HepG2 (cell line): ENCODE results near the gene NUDT16. TPM values are rescaled to one million over a fixed set of nuclear protein-coding genes. Genes with fewer than 3 reads are reported as not detected.

Experiments used
- ATAC-seq: fragments of 200-7000 bp; cut with Tn5 transposase; 3 replicates; pipeline ENCODE4 v1.9.1; 2020; ENCODE audit warnings: mild to moderate bottlenecking, moderate library complexity
- BruUV-seq: library from RNA; stranded (reverse); fragments of 400-500 nt; replicated peaks from 2 replicates; lab custom pipeline; 2021; lab: Mats Ljungman, UMichigan
- CTCF ChIA-PET: fragments of 300-600 bp; formaldehyde crosslinking; extraction: SDS; loops from one replicate; lab custom pipeline; 2021; ENCODE audit warnings: low total read pairs, inconsistent platforms, low intra/inter-chr PET ratio; lab: Yijun Ruan, JAX
- POLR2A ChIA-PET: fragments of 350-600 bp; sonication (Branson Sonifier 250); formaldehyde crosslinking; loops from one replicate; lab custom pipeline; 2020; ENCODE audit warnings: antibody characterized with exemption, inconsistent platforms; lab: Yijun Ruan, JAX
- DNase-seq: peaks from one replicate; pipeline ENCODE4 v3.0.0-alpha.2; 2015; ENCODE audit warnings: low spot score
- FAIRE-seq: peaks from 3 replicates; lab custom pipeline; 2011; peaks lifted over from hg19 to GRCh38; lab: Jason Lieb, UNC
- H2AFZ ChIP-seq: one replicate; pipeline ENCODE4 v1.6.1; 2011; ENCODE audit warnings: low read length, inconsistent platforms
- H3K27ac ChIP-seq: fragments of 300-600 bp; 3 replicates; pipeline ENCODE4 v1.8.0; 2011; ENCODE audit warnings: mixed run types, mild to moderate bottlenecking, mixed read lengths, low read length, inconsistent platforms; ENCODE audit not compliant: insufficient read depth; ENCODE audit errors: extremely low read length
- H3K27me3 ChIP-seq, 2 experiments: fragments of 200-600 bp in 1 of 2; 2 replicates in 1 of 2; 3 replicates in 1 of 2; pipeline versions ENCODE4 v1.6.0 to v1.8.0; 2011; ENCODE audit warnings: low read length in 2 of 2, mild to moderate bottlenecking in 2 of 2, moderate library complexity in 2 of 2, inconsistent platforms in 1 of 2; ENCODE audit not compliant: insufficient read depth in 2 of 2, control insufficient read depth in 1 of 2
- H3K36me3 ChIP-seq, 2 experiments: fragments of 200-600 bp in 1 of 2; replicated peaks in 1 of 2; 2 replicates in 1 of 2; 3 replicates in 1 of 2; pipeline versions ENCODE4 v1.5.1 to v1.8.0; 2011; ENCODE audit warnings: low read length in 2 of 2, inconsistent platforms in 1 of 2; ENCODE audit not compliant: insufficient read depth in 2 of 2, control insufficient read depth in 1 of 2
- H3K4me1 ChIP-seq: 2 replicates; pipeline ENCODE4 v1.5.1; 2012; ENCODE audit warnings: low read length, inconsistent platforms; ENCODE audit not compliant: insufficient read depth
- H3K4me2 ChIP-seq: 2 replicates; pipeline ENCODE4 v1.6.0; 2011; ENCODE audit warnings: low read depth, low read length, inconsistent platforms
- H3K4me3 ChIP-seq, 3 experiments: fragments of 200-600 bp in 1 of 3; sonication (generic), shearing (Covaris generic) in 1 of 3; replicated peaks in 1 of 3; 2 replicates each; pipeline ENCODE4 v1.5.1; 2011 to 2016; ENCODE audit warnings: low read length in 3 of 3, inconsistent platforms in 2 of 3, low read depth in 2 of 3, mild to moderate bottlenecking in 2 of 3, control low read depth in 1 of 3, mixed read lengths in 1 of 3; ENCODE audit not compliant: insufficient read depth in 1 of 3
- H3K79me2 ChIP-seq: one replicate; pipeline ENCODE4 v1.6.1; 2011; ENCODE audit warnings: low read length, inconsistent platforms; ENCODE audit not compliant: insufficient read depth
- H3K9ac ChIP-seq: 2 replicates; pipeline ENCODE4 v1.6.0; 2011; ENCODE audit warnings: mild to moderate bottlenecking, low read depth, low read length, inconsistent platforms; ENCODE audit not compliant: insufficient read depth
- H3K9me3 ChIP-seq: 2 replicates; pipeline ENCODE4 v1.5.1; 2012; ENCODE audit warnings: mild to moderate bottlenecking, low read length
- H4K20me1 ChIP-seq: 2 replicates; pipeline ENCODE4 v1.6.0; 2011; ENCODE audit warnings: inconsistent platforms, mild to moderate bottlenecking, low read length, moderate library complexity; ENCODE audit not compliant: insufficient read depth
- AHR ChIP-seq: IDR thresholded peaks from 2 replicates; pipeline ENCODE4 v1.6.1; 2018; ENCODE audit warnings: missing genetic modification reagents, missing compliant biosample characterization
- BRD4 ChIP-seq: sonication (generic); formaldehyde crosslinking; IDR thresholded peaks from 2 replicates; pipeline ENCODE4 v1.4.0; 2020; ENCODE audit warnings: missing genetic modification reagents
- CBX1 ChIP-seq: IDR thresholded peaks from one replicate; pipeline ENCODE4 v1.6.1; 2016; ENCODE audit warnings: antibody characterized with exemption, low read depth
- CENPT ChIP-seq: sonication (generic); formaldehyde crosslinking; IDR thresholded peaks from 2 replicates; pipeline ENCODE4 v1.8.0; 2022; ENCODE audit warnings: low read depth, mild to moderate bottlenecking, moderate library complexity, missing genetic modification reagents
- CREM ChIP-seq, 2 experiments: sonication (generic) in 1 of 2; formaldehyde crosslinking in 1 of 2; IDR thresholded peaks; 2 replicates each; pipeline versions ENCODE4 v1.4.0 to v1.6.1; 2016 to 2020; ENCODE audit warnings: antibody characterized with exemption in 1 of 2, mild to moderate bottlenecking in 1 of 2, missing genetic modification reagents in 1 of 2
- HMG20A ChIP-seq: IDR thresholded peaks from 2 replicates; pipeline ENCODE4 v1.6.1; 2016; ENCODE audit warnings: borderline replicate concordance
- HOXD1 ChIP-seq: sonication (generic); formaldehyde crosslinking; IDR thresholded peaks from 2 replicates; pipeline ENCODE4 v1.5.0; 2020; ENCODE audit warnings: missing genetic modification reagents
- KLF9 ChIP-seq: IDR thresholded peaks from 2 replicates; pipeline ENCODE4 v1.6.1; 2016; ENCODE audit warnings: low read depth
- MTERF4 ChIP-seq: sonication (generic); formaldehyde crosslinking; IDR thresholded peaks from 2 replicates; pipeline ENCODE4 v1.8.0; 2023; ENCODE audit warnings: mild to moderate bottlenecking, missing genetic modification reagents
- SIN3B ChIP-seq: fragments of 150-350 bp; IDR thresholded peaks from 2 replicates; pipeline ENCODE4 v1.6.1; 2014; ENCODE audit warnings: low read length
- STAG1 ChIP-seq: sonication (generic); formaldehyde crosslinking; IDR thresholded peaks from 2 replicates; pipeline ENCODE4 v1.4.0; 2020; ENCODE audit warnings: missing genetic modification reagents
- TCF7L2 ChIP-seq: IDR thresholded peaks from 2 replicates; pipeline ENCODE4 v1.6.1; 2011; ENCODE audit warnings: mild to moderate bottlenecking, low read depth, low read length, moderate library complexity
- WIZ ChIP-seq: sonication (generic); formaldehyde crosslinking; IDR thresholded peaks from 2 replicates; pipeline ENCODE4 v1.5.1; 2020; ENCODE audit warnings: mild to moderate bottlenecking, missing genetic modification reagents
- ZNF160 ChIP-seq: sonication (generic); formaldehyde crosslinking; IDR thresholded peaks from 2 replicates; pipeline ENCODE4 v1.8.0; 2022; ENCODE audit warnings: mild to moderate bottlenecking, inconsistent platforms, missing genetic modification reagents
- ZNF20 ChIP-seq: sonication (generic); formaldehyde crosslinking; IDR thresholded peaks from 2 replicates; pipeline ENCODE4 v1.4.0; 2020; ENCODE audit warnings: mild to moderate bottlenecking, moderate library complexity, missing genetic modification reagents
- ZNF562 ChIP-seq: sonication (generic); formaldehyde crosslinking; IDR thresholded peaks from 2 replicates; pipeline ENCODE4 v1.8.0; 2022; ENCODE audit warnings: missing genetic modification reagents, borderline replicate concordance
- ZNF720 ChIP-seq: sonication (generic); formaldehyde crosslinking; IDR thresholded peaks from 2 replicates; pipeline ENCODE4 v1.4.0; 2020; ENCODE audit warnings: missing genetic modification reagents
- WGBS: methylation state at CpG from one replicate; pipeline ENCODE4 v1.1.6; 2017; ENCODE audit warnings: low lambda C conversion rate; 5-methylcytosine and 5-hydroxymethylcytosine counted together
- in situ Hi-C: cut with HindIII; loops from 2 replicates; pipeline ENCODE4 v1.10.0; 2017; ENCODE audit warnings: low pct_unique_long_range_greater_than_20kb; ENCODE audit not compliant: extremely low pct_ligation_motif_present
- intact Hi-C: fragments of 100-400 bp; cut with micrococcal nuclease; formaldehyde crosslinking; loops from one replicate; pipeline ENCODE4 v1.10.0; 2022; ENCODE audit not compliant: unreplicated experiment
- polyA plus RNA-seq, 8 experiments: library from polyadenylated mRNA; depleted of rRNA in 3 of 8; stranded (reverse) in 7 of 8; unstranded in 1 of 8; fragments of >200 nt; fragmentation: Illumina TruSeq in 4 of 8; extraction: Trizol in 4 of 8; gene quantifications; 2 replicates each; pipeline versions ENCODE4 v1.2.1 to v1.2.3, GENCODE V29; 2011 to 2016; ENCODE audit warnings: low read depth in 4 of 8, missing spikeins in 1 of 8, mixed read lengths in 1 of 8; ENCODE audit not compliant: insufficient read depth in 1 of 8
- total RNA-seq, 5 experiments: library from RNA; depleted of rRNA; stranded (reverse); fragments of >200 nt; fragmentation: Illumina TruSeq; extraction: Trizol; gene quantifications; 2 replicates each; pipeline ENCODE4 v1.2.3, GENCODE V29; 2016; ENCODE audit warnings: low read depth in 1 of 5
- TF ChIP-seq, protein P1 (sequence below): IDR thresholded peaks from 2 replicates; pipeline ENCODE4 v1.6.1; 2016; ENCODE audit warnings: missing genetic modification reagents, missing compliant biosample characterization
- TF ChIP-seq, protein P2 (sequence below): sonication (generic); formaldehyde crosslinking; IDR thresholded peaks from 2 replicates; pipeline ENCODE4 v1.4.0; 2020; ENCODE audit warnings: missing genetic modification reagents, borderline replicate concordance
- TF ChIP-seq, protein P3 (sequence below): sonication (generic); formaldehyde crosslinking; IDR thresholded peaks from 2 replicates; pipeline ENCODE4 v1.4.0; 2020; ENCODE audit warnings: missing genetic modification reagents

Gene NUDT16
- total and polyA plus RNA-seq, 2 of the 13 experiments (the other 11 are each of a cell fraction or from before 2014, with no cell fraction given) = 5.4 to 14.8 TPM

DNA sequence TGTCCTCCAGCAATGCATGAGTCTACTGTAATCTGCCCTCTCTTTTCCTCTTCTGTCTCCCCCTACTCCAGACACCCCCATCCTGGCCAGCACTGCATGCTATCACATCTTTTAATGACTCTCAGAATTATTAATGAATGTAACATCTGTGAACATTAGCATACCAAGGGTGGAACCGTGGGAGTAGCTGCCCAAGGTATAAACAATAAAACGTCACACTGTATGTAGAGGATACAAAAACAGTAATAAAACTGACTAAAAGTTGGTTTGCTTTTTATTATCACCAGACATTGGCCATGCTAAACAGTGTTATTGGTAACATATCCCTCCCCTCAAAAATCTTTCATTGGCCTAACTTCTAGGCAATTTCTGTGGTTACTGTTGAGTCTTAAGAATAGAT lies 24.7 kb downstream of the NUDT16 start:
- Histone ChIP-seq H3K79me2 (no peaks in the 10 kb centered on the region), H3K4me2 (no peak overlapping the region), H3K9ac (no peak overlapping the region), H3K9me3 (no peaks in the 10 kb centered on the region; the same call in 1 of the 2 replicates), H2AFZ (no peak overlapping the region), H4K20me1 (no peaks in the 10 kb centered on the region), H3K4me3 (no peak overlapping the region), H3K27me3 (0 out of 5 replicates have a peak, but pooled peaks cover 0 to 2% of the 10 kb centered on the region in 2 experiments), H3K36me3 (no peaks in the 10 kb centered on the region), H3K4me1 (no peaks in the 10 kb centered on the region), H3K27ac (no peak overlapping the region)
- CTCF ChIA-PET = no interaction called here
- DNase-seq (no peak), FAIRE-seq (no peak), ATAC-seq (no peak)
- no TSS peak for BruUV-seq
- TF ChIP-seq ZNF20 (CRISPR knock-in tag) (no peak), HOXD1 (CRISPR knock-in tag) (no peak), HMG20A (CRISPR knock-in tag) (no peak), MTERF4 (CRISPR knock-in tag) (no peak), BRD4 (CRISPR knock-in tag) (no peak), CREM (IDR thresholded peaks at IDR 0.05) (no peak), CREM (CRISPR knock-in tag; IDR thresholded peaks at IDR 0.05) (no peak), ZNF720 (no peak), AHR (CRISPR knock-in tag) (no peak), ZNF562 (CRISPR knock-in tag) (no peak), CENPT (CRISPR knock-in tag) (no peak), STAG1 (CRISPR knock-in tag) (no peak), ZNF160 (CRISPR knock-in tag) (no peak), CBX1 (no peak), KLF9 (no peak), SIN3B (no peak), TCF7L2 (no peak), WIZ (CRISPR knock-in tag) (no peak)
- TF ChIP-seq, protein P1, sequence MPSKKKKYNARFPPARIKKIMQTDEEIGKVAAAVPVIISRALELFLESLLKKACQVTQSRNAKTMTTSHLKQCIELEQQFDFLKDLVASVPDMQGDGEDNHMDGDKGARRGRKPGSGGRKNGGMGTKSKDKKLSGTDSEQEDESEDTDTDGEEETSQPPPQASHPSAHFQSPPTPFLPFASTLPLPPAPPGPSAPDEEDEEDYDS (CRISPR knock-in tag) = no peak
- TF ChIP-seq, protein P2, sequence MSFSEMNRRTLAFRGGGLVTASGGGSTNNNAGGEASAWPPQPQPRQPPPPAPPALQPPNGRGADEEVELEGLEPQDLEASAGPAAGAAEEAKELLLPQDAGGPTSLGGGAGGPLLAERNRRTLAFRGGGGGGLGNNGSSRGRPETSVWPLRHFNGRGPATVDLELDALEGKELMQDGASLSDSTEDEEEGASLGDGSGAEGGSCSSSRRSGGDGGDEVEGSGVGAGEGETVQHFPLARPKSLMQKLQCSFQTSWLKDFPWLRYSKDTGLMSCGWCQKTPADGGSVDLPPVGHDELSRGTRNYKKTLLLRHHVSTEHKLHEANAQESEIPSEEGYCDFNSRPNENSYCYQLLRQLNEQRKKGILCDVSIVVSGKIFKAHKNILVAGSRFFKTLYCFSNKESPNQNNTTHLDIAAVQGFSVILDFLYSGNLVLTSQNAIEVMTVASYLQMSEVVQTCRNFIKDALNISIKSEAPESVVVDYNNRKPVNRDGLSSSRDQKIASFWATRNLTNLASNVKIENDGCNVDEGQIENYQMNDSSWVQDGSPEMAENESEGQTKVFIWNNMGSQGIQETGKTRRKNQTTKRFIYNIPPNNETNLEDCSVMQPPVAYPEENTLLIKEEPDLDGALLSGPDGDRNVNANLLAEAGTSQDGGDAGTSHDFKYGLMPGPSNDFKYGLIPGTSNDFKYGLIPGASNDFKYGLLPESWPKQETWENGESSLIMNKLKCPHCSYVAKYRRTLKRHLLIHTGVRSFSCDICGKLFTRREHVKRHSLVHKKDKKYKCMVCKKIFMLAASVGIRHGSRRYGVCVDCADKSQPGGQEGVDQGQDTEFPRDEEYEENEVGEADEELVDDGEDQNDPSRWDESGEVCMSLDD (CRISPR knock-in tag) = no peak
- TF ChIP-seq, protein P3, sequence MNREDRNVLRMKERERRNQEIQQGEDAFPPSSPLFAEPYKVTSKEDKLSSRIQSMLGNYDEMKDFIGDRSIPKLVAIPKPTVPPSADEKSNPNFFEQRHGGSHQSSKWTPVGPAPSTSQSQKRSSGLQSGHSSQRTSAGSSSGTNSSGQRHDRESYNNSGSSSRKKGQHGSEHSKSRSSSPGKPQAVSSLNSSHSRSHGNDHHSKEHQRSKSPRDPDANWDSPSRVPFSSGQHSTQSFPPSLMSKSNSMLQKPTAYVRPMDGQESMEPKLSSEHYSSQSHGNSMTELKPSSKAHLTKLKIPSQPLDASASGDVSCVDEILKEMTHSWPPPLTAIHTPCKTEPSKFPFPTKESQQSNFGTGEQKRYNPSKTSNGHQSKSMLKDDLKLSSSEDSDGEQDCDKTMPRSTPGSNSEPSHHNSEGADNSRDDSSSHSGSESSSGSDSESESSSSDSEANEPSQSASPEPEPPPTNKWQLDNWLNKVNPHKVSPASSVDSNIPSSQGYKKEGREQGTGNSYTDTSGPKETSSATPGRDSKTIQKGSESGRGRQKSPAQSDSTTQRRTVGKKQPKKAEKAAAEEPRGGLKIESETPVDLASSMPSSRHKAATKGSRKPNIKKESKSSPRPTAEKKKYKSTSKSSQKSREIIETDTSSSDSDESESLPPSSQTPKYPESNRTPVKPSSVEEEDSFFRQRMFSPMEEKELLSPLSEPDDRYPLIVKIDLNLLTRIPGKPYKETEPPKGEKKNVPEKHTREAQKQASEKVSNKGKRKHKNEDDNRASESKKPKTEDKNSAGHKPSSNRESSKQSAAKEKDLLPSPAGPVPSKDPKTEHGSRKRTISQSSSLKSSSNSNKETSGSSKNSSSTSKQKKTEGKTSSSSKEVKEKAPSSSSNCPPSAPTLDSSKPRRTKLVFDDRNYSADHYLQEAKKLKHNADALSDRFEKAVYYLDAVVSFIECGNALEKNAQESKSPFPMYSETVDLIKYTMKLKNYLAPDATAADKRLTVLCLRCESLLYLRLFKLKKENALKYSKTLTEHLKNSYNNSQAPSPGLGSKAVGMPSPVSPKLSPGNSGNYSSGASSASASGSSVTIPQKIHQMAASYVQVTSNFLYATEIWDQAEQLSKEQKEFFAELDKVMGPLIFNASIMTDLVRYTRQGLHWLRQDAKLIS (CRISPR knock-in tag) = no peak
- in situ Hi-C loops = no loop called here
- POLR2A ChIA-PET = no interaction called here
- WGBS = 0% methylated on average over 2 of the region's 2 CpGs
- intact Hi-C loops = no loop called here
